GM19099 (cell line): ENCODE results near the gene OTOGL.

ENCODE experiments used
- POLR2A ChIP-seq: IDR thresholded peaks from 3 replicates; pipeline ENCODE4 v1.6.1; 2011; ENCODE audit warnings: low read depth; ENCODE audit not compliant: insufficient read length; ENCODE audit errors: extremely low read depth

OTOGL gene

DNA sequence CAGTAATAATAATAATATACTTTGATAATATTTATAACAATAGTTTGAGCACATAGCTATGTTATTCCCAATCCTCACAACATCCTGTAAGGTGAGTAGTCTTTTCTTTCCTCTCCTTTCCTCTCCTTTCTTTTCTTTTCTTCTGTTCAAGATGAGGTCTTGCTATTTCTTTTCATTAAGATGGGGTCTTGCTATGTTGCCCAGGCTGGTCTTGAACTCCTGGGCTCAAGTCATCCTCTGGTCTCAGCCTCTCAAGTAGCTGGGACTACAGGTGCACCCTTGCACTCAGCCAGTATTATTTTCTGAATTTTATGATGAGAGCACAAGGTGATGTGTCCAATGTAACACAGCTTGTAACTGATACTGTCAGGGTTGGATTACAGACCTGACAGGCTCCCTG lies 134.6 kb downstream of the OTOGL start:
- no peak for TF ChIP-seq POLR2A

- TF ChIP-seq POLR2A = no peak
Observed at GRCh38 chr12:80234667-80235066, 135.3 kb downstream of the OTOGL start.

DNA sequence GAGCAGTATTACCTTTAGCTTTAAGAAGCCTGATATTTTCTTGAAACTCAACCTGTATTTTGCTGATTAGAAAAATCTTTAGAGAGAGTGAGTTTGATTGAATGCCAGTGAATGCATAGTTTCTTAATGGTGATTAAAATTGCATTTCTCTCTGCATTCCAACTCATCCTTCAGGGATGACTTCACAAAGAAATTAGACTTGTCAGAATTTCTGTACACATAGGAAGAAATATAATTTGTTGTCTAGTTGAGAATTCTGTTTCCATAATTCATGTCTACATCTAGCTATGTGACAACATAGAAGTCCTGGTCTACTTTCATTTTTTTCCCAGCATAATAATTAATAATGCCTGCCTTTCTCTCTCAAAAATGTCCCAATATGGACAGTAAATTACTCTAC lies 136.6 kb downstream of the OTOGL start:
- no peak for TF ChIP-seq POLR2A

- TF ChIP-seq POLR2A = no peak
Observed at GRCh38 chr12:80239867-80240266, 140.5 kb downstream of the OTOGL start.

GRCh38 chr12:80241576-80242273 lies 142.4 kb downstream of the OTOGL start:
- no peak for TF ChIP-seq POLR2A

DNA sequence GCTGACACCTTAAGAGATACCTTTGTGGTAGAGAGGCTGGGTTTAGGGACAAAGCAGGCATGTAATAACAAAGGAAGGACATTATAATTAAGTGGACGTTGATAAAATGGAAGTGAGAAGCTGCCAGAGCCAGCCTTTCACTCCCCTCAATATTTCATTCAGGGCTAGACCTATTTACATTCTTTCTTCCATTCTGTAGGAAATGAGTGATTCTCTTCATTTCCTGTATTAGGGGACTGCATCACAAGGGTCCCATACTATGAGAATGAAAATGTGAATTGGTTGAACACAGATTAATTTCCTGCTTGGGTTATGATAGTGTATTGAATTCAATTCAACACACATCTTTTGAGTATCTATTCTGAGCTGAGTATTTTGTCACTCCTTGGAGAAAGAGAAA lies 143.0 kb downstream of the OTOGL start:
- TF ChIP-seq POLR2A = no peak

- no peak for TF ChIP-seq POLR2A
Observed at GRCh38 chr12:80257920-80258319, 158.6 kb downstream of the OTOGL start.

DNA sequence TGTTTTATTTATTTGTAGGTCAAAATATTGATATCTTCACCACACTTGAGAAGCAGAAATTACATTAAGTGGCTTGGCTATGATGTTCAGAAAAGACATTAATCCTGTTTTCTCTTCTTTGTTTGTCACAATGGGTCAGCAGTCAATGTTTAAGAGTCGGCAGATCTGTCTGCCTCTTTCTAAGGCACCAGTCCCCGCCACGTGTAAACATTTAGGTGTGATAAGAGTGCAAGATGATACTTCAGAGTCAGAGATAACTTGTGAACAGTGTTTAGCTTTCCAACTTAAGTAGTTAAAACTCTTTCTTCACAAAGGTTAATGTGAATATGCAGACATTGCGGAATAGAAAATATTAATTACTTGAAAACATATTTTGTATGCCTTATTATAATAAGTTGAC lies 160.9 kb downstream of the OTOGL start:
- no peak for TF ChIP-seq POLR2A

DNA sequence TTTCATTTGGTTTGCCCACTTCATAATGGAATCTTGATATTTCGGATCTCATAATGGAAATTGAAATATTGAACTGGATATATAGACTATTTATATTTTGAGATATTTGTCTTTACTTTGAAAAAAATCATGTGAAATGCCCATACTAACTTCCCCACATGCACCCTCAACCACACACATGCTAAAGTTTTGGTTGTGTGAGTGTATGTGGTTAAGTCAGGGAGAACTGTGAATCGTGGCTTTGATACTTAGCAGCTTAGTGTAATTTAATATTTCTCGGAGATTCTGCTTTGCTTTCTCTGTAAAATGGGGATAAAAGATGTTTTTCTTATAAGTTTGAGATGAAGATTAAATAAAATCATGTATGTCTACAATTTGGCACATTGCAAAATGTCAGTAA lies 162.1 kb downstream of the OTOGL start:
- TF ChIP-seq POLR2A = no peak

DNA sequence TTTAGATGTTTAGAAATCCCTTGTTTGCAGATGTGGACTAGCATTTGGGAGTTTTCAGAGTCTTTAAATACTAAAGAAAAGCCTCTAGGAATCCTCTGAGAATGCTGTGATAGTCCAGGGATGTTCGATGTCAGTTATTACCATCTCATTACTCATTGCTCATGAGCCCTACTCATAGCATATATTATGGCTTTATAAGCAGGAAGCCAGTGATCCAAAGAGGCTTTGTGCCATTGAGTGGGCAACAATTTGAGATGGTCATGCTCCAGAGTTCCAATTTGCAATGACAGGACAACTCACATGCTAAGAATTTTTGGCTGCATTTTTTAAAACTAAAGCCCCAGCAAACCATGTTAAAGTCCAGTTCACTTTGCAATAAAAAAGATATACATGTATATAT lies 163.0 kb downstream of the OTOGL start:
- TF ChIP-seq POLR2A = no peak

GRCh38 chr12:80262771-80263170 lies 163.4 kb downstream of the OTOGL start:
- no peak for TF ChIP-seq POLR2A

DNA sequence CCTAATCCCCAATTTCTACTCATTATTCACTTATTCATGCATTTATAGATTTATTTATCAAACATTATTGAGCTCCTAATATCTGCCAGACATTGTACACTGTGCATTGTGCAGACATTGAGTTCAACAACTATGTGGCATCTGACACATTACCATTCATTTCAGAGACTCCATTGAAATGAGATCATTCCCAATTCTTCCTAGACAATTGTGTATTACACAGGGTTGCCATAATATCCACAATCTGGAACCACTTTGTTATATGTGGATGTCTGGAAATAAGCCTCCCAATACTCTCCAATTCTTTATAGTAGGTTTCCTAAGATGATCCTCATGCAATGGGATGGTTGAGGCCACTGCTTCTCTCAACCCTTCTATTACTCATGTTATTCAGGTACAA lies 165.0 kb downstream of the OTOGL start:
- TF ChIP-seq POLR2A = no peak

DNA sequence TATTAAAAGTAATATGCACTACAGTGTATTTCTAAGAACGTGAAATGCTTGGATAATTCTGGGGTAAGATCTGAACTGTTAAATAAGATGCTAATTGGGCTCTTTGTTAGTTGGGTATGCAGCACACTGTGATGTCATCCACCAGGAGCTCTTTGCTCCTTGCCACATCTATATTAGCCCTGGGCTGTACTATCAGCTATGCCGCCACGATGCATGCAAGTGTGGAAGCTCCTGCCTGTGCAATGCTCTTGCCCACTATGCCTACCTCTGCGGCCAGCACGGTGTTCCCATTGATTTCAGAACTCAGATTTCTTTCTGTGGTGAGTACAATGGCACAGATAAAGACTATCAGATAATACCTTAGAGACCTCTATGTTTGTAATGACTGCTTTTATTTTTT lies 165.6 kb downstream of the OTOGL start:
- TF ChIP-seq POLR2A = no peak

GRCh38 chr12:80268924-80269749 lies 169.8 kb downstream of the OTOGL start:
- TF ChIP-seq POLR2A = no peak

DNA sequence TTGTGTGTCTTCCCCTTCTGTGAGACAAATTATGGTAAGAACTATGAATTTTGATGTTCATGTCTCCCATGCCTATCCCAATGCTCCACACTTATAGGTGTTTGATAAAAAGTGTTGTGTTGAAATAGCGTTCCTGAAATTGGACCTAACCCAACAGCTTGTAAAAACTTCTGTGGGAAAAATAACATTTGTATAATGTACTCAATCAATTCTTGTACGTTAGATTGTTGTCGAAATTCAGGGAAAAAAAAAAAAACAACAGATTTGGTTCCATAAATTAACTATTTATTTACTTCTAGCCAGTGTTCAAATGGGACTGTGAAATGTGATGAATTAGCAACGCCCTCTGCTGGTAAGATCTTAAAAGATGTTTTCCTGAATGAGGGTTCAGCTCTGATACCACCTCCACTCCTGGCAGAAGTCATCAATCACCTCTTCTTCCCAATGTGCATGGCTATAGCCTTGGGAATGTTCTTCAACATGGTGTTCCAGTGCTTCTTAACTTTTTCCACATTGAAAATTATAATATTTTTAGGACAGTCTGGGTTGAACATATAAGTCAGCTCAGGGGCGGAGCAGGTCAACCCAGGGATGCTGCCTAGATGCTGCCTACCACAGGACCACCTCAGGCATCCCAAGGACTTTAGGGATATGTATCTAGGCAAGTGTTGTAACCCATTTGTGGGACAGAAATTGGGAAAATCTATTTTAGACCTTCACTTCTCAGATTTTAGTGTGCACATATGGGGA lies 170.6 kb downstream of the OTOGL start:
- no peak for TF ChIP-seq POLR2A

- no peak for TF ChIP-seq POLR2A
Observed at GRCh38 chr12:80271780-80272179, 172.4 kb downstream of the OTOGL start.
